Smooth muscle cell of the brain vasculature (primary cell): ENCODE data around the gene REL.
"Not testable (repeated sequence)": the region's sequence is repeated elsewhere in the genome, so short reads cannot be mapped to it uniquely, and the experiment has no call there.

Source experiments
- DNase-seq: peaks from one replicate; pipeline ENCODE4 v3.0.0-alpha.2; 2012; ENCODE audit warnings: low read depth, low spot score

The REL gene

DNA sequence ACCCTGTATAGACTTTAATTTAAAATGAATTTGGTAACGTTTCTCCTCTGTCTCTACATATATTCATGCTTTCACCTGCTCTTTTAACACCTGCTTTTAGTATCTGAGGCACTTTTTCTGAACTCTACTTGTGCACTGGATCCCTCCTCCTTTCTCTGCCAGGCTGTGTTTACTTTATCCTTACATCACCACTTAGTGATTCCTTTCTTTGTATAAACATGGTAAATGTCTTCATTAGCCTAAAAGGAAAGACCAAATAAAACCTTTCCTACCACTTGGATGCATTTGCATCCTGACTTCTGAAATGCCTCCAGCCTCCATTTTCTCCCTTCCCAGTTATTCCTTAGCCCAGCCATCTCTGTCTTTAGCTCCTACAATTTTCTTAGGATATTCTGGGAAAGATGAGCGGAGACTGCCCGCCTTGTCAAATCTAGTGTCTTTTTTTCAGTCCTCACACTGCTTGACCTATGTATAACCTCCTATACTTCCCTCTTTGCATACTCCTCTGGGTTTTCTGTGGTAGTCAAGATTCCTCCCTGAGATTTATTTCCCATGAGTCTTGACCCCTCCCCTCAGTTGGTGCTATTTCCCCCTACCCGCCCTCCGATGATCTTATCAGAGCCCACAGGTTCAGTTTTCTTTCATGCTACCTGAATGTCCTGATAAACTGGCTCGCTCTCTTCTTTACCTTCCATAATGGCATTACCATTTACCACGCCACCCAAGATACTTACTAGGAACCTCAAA is 44.8 kb downstream of the REL start:
- no peak for DNase-seq

DNA sequence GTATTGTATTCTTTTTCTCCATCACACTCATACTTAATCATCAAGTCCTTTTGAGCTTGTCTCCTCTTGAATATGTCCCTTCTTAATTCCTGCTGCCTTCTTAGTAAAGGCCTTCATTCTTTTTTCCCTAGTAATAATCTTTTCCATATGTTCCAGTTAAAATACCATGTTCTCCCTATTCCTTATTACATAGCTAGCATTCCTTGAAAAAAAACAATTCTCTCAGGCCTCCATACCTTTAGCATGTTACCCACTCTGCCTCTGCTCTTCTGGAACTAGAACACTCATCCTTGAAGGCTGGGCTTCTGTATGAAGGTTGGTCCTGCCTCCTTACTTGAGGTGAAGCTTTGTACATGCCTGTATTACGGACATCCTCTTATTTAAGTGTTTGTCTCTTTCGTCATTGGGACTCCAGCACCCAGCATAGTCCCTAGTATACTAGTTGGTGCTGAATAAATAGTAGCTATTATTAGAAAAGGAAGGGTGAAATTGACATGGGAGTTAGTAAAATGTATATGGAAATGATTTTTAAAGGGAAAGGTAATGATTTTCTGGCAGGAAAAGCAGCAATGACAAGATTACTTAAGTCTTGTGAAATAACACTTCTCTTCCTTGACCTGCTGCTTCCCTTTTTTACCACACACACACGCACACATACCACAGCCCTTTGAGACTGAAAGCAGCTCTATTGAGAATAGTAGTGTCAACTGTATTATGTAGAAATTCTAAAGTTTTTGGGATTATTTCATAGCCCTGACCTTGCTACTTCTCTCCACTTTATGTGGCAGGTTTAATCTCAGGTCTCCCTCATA is 45.6 kb downstream of the REL start:
- no peak for DNase-seq

- DNase-seq = not testable (repeated sequence)
Measured at GRCh38 chr2:60932061-60932460, 50.7 kb downstream of the REL start.

GRCh38 chr2:60932954-60933353 is 51.6 kb downstream of the REL start:
- DNase-seq = no peak

DNA sequence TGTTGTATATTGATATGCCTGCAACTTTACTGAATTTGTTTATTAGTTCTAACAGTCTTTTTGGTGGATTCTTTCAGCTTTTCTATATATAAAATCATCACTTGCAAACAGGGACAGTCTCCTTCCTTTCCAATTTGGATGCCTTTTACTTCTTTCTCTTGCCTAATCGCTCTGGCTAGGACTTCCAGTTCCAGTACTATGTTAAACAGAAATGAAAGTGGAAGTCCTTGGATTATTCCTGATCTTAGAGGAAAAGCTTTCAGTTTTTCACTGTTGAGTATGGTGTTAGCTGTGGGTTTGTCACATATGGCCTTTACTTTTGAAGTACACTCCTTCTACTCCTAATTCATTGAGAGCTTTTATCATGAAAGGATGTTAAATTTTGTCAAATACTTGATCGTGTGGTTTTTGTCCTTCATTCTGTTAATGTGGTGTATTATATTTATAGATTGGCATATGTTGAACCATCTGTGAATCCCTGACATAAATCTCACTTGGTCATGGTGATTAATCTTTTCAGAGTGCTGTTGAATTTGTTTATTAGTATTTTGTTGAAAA is 52.9 kb downstream of the REL start:
- no peak for DNase-seq

GRCh38 chr2:60936757-60937156 is 55.4 kb downstream of the REL start:
- DNase-seq = no peak

- no peak for DNase-seq
Measured at GRCh38 chr2:60938301-60938700, 56.9 kb downstream of the REL start.

GRCh38 chr2:60939622-60940021 is 58.2 kb downstream of the REL start:
- DNase-seq = no peak

DNA sequence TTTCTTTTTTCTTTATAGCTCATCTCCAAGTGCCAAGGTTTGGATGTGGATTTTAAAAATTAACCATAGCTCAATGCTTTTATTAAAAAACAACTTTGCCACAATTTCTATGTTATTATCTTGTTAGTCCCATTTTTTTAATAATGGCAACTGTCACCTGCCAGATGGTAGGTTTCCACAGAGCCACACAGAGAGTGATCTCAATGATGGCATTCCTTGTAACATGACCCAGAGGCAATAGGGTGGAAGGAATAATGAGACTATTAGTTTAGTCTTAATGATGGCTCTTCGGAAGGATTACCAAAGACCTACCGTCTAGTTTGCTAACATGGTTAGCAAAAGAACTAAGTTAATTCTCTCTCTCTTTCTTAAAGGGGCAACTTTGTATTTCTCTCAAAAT is 64.0 kb downstream of the REL start:
- DNase-seq = no peak

DNA sequence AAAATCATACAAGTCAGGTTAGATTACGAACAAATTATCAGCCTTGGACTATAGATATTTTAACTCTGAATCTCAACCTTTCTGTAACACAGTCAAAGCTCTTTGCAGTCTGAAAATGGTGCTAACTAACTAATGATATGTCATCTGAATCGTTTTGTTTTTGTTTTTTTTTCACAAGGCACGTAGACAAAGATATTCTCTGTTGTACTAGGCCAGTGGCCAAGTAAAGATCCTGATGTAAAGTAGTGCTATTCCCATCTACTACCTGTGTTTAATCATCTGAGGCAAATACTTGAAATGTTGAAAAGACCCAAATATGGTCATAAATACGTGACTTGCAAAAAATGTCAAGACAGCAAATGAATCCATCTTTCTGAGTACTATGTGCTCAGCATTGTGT is 65.7 kb downstream of the REL start:
- DNase-seq = no peak

DNA sequence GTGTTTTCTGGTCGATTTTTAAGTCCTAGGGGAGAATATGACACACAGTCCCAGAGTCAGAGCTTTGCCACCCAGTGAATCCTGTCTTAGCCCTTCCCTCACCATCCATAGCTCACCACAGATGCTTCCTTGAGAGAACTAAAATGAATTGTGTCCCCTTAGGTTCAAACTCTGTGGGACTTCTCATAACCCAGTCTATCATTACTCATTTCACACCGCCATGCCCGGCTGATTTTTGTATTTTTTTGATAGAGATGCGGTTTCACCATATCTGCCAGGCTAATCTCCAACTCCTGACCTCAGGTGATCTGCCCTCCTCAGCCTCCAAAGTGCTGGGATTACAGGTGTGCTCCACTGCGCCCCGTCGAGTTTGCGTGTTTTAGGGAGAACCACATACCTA is 66.8 kb downstream of the REL start:
- DNase-seq = no peak

- no peak for DNase-seq
Measured at GRCh38 chr2:60948926-60949579, 67.7 kb downstream of the REL start.

- DNase-seq = no peak
Measured at GRCh38 chr2:60954139-60954538, 72.8 kb downstream of the REL start.

GRCh38 chr2:60957224-60957623 is 75.8 kb downstream of the REL start:
- no peak for DNase-seq

GRCh38 chr2:60957643-60958042 is 76.3 kb downstream of the REL start:
- no peak for DNase-seq

- no peak for DNase-seq
Measured at GRCh38 chr2:60958361-60958760, 77.0 kb downstream of the REL start.

DNA sequence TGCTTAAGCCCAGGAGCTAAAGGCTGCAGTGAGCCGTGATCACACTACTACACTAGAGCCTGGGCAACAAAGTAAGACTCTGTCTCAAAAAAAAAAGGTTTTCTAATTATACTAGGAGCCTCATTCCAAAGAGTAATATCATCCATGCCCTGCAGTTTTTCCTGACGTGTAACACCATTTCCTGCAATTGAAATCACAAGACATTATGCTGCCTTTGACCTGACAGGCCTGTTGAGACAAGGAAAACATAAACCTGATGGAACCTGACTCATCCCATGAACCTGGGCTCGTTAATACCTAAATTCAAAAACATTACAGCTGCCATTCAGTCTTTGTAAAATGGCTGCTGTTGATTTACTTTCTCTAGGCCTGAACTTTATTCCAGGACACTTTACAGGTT is 77.4 kb downstream of the REL start:
- DNase-seq = no peak

DNA sequence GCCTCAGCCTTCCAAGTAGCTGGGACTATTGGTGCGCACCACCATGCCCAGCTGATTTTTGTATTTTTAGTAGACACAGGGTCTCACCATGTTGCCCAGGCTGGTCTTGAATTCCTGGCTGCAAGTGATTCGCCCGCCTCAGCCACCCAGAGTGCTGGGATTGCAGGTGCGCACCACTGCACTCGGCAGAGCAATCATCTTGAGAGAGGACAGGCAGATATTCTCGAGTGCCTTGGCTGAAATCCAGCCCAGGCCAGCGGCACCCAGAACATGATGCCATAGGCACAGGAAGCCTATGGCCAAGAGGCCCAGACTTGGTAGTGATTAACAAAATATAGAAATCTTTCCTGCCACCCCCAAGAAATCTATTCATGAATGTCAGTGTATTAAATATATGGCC is 78.1 kb downstream of the REL start:
- DNase-seq = no peak

- DNase-seq = no peak
Measured at GRCh38 chr2:60960706-60961105, 79.3 kb downstream of the REL start.

DNA sequence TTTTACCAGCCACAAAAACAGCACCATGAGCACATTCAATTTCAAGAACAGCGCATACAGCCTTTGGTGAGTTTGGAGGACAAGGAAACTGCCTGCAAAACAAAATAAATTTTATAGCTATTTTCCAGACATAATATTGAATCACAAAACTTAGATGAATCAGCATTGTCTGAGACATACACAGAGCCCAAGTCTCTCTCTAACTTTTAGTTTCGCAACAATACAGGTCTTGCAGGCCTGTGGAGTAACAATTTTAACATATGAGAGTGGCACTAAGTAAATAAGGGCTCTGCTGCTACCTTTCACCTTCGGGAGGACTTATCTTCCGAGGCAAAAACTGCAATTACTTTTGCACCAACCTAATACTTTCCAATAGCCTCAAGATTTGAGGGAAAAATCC is 80.1 kb downstream of the REL start:
- DNase-seq = no peak

GRCh38 chr2:60962528-60962927 is 81.2 kb downstream of the REL start:
- no peak for DNase-seq

DNA sequence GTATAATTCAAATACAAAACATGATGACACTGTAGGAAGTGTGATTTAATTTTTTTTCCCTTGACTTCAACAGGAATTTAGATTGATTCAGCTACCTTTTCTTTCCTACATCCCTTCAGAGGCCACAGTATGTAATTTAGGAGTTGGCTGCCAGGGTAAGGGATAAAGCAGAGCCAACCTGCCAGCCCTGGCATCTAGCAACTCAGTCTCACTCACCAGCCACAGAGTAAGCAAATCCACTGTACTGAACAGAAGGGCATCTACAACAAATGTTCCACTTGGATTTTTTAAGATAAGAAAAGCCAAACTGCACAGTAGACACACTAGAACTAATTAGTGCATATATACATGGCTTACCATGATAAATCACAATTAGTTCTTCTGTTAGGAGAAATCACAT is 81.8 kb downstream of the REL start:
- DNase-seq = no peak
